GM21528 (cell line): ENCODE measurements around the gene UBE2D3.
A peak's percentile ranks its signal among the peaks of the same experiment; 100 is the strongest.
"Not testable (repeated sequence)": the region's sequence is repeated elsewhere in the genome, so short reads cannot be mapped to it uniquely, and the experiment has no call there.

Experiments
- ATAC-seq: cut with Tn5 transposase; IDR thresholded peaks from one replicate; pipeline ENCODE4 v1.9.1; 2021; ENCODE audit warnings: mild to moderate bottlenecking, moderate library complexity; ENCODE audit not compliant: unreplicated experiment, low FRiP score

Gene UBE2D3

GRCh38 chr4:102832105-102832504 lies 4.8 kb upstream of the UBE2D3 start:
- no peak for ATAC-seq

DNA sequence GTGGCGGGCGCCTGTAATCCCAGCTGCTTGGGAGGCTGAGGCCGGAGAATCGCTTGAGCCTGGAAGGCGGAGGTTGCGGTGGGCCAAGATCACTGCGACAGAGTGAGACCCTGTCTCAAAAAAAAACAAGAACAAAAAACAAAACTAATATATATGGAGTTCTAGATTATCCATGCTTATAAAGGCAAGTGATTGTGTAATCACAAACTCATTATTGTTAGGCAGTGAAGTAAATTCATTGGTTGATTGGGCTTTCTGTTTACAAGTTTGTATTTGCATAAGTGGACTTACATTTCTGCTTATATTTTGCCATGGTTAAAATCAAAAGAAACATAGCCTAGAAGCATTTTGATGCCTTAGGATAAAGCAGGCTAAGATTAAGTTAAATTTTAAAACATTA lies 2.5 kb upstream of the UBE2D3 start:
- no peak for ATAC-seq

DNA sequence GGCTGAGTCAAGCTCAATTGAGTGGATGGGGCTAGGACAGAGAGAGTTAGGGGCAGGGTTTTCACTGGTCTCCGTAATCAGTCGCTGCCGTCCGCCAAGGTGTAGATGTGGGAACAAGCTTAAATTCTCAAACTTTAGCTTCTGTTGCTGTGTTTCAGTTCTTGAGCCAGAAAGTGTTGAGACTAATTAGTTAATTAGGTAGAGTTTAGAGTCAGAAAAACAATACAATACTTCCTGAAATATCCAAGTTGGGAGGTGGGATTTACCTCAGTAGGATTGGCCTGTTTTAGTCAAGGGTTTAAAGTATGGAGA lies 1.1 kb upstream of the UBE2D3 start:
- no peak for ATAC-seq

- ATAC-seq = peak; percentile 86
These were observed 534 bp upstream of the UBE2D3 start for GRCh38 chr4:102827674-102828496.

DNA sequence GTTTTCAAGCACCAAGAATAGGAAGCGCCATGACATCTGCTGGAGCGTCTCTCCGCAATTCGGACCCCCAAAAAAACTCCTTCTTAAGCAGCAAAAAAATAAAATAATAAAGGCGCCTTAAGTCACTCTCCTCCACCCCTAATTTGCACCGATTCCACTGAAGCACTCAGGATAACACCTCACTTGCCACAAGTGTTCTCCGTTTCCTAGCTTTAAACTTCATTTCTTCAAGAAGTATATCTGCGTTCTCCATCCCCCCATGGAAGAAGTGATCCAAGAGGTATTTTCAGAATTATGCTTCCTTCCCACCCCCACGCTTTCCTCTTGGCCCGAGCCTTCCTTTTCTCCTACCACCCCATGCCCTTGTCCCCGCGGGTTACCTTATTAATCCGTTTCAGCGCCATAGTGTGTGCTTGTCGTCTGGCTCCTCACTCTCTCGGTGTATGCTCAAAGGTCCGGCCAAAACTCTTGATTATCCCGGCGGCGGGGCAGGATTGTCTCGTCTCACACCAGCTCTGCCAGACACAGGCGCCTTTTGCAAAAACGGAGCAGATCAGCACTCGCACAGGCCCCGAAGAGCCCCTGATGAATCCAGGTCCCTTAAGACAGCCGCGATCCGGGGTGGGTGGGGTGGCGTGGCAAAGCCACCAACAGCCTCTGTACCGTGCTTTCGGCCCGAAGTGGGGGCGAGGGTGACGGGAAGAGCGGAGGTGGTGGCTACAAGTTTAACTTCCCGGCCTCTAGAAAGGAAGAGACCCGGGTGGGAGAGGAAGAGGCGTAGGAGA lies 1.1 kb downstream of the UBE2D3 start:
- ATAC-seq = no peak

DNA sequence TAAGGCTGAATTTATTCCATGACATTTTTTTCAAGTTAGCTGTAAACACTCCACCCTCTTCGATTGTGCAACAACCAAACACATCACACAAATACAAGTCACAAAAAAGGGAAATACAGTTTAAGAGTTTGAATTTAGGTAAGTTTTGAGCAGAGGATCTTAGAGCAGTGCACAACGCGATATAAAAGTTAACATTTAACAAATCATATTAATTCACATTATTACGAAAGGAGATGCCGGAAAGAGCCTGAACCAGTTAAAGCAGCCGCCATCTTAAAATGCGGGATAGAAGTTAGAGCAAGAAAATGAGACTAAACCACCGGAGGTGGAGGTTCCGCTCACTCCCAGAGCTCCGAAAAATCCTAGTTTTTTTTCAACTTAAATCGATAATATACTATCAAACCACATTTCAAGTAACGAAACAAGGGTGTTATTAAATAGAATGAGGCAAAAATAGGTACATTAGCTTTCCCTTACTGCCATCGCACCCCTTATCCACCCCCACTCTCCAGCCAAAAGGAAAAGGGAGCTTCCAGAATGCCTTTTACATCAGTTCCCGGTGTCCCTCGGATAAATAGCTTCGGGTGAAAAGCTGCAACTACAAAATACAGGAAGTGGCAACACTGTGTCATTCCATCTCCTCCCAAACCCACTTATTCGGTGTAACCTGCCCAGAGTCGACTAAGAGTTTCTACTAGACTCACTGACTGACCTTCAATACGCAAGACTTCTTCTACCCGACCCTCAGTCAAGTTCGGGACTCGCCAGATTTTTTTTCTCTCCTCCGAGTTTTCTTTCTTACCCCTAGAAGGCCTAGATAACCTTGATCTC lies 1.9 kb downstream of the UBE2D3 start:
- ATAC-seq = no peak

GRCh38 chr4:102824398-102824797 lies 3.0 kb downstream of the UBE2D3 start:
- ATAC-seq = no peak

DNA sequence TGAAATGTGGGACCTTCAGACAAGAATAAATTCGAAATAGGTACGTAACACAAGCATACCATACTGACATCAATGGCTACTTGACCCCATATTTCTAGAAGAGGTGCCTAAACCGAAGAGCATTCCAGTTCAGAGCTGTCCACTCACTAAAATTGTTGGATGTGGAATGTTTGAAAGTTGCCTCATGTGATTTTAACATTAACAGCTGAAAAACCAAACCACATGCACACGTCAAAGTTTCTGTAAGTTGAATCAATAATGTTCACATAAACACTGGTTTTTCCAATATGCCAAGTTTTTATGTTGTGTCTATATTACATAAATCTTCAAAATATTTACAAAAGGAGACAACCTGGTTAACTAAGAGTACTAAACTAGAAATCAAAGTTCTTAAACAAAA lies 3.5 kb downstream of the UBE2D3 start:
- no peak for ATAC-seq

DNA sequence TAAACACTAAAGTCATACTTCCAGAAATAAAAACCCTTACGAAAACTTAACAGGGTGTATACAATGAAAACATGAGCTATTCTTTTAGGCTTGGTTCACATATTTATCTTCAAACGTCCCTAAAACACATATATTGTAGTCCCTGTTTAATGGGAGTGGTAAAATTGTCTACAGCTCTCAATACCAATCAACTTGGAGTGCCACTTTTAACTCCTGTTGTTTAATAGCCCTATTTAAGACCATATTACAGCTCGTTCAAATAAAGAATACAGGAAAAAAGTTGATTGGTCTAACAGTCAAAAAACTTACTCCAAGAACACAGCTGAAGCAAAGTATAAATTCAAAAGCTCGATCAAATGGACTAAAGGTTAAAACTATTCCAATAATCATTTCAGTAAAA lies 3.9 kb downstream of the UBE2D3 start:
- ATAC-seq = no peak

DNA sequence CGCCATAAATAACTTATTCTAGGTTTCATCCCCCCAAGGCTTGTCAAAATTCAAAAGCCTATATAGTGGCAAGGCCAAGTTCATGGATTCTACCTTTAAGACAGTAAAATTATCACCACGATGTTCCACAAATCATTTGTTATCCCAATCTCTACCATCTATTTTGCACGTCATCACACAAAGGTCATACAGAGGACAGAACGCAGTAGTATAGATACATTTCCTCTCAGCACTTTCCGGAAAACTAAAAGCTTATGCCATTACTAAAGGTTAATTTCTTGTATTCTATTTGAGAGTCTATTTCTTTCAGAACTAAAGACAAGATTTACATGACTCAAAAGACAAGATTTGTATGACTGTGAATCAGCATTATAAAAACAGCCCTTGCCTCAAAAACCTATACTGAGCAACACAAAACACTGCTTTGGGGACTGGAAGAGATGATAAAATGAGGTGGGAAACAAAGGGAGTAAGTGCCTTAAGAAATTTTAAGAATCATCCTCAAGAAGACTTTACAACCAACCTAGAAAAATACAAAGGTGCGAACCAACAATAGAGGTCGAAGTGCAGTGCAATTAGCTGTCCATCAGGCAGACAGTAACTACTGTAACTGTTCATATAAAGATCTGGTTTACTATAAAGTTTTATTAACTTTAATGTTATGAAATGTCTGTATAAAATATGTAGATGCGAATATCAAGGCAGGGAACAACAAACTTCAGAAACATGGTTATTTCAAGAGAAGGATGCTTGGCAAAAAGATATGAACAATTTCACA lies 7.6 kb downstream of the UBE2D3 start:
- ATAC-seq = no peak

DNA sequence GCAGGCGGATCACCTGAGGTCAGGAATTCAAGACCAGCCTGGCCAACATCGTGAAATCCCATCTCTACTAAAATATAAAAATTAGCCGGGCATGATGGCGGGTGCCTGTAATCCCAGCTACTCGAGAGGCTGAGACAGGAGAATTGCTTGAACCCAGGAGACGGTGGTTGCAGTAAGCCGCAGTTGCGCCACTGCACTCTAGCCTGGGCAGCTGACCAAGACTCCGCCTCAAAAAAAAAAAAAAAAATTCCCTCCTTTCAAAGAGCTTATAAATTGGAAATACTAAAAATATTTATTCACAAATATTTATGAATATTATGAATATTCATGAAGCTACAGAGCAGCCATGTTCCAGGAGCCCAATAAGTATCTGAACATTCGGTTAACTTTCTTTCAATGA lies 8.3 kb downstream of the UBE2D3 start:
- not testable (repeated sequence) for ATAC-seq

DNA sequence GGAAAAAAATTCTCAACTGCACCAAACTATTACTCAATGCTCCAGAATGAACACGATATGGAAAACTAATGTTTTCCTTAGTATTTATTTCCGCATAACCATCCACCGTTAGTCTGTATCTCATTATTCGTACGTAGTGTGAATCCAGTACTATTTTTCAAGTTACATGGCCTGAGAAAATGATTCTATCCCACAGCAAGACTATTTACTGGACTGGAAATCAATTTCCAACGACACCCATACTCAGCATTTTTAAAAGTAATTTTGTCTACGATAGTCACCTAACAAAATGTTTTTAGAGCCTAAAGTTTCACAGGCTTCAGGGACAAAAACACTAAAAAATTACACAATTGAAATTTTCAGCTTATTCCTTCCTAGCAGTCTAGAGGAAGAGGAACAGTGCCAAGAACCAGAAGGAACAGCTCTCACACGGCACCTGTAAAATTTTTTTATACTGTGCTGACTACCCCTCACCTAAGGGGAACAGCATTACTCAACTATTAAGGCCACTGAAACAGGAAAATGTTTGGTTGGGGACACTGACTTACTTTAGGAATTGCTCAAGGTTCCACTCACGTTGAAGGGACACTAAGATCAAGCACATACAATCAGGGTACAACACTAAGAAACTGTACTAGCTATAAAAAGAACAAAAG lies 9.6 kb downstream of the UBE2D3 start:
- no peak for ATAC-seq

DNA sequence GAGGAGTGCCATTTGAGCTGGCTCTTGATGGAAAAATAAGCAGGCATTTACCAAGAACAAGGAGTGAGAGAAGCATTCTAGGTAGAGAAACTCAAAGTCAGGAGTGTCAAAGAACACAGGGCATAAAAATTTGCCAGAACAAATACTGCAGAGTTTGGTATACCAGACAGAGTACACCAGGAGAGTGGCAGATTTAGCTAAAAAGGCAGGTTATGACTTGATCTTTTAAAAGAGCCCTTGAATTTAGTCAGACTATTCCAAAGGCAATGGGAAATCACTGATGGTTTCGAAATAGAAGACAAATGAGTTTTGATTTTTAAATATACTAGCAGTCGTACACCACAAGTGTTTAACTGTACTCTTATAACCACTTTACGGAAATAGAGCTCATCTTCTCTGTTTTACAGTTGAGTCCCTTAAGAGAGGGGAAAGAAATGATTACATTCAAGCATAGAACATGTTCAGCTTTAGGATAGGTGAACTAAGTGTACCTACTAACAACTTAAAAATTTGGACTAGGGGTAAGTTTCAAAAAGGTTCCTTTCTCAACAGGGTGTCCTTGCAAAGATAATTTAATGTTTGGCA lies 10.2 kb downstream of the UBE2D3 start:
- no peak for ATAC-seq

DNA sequence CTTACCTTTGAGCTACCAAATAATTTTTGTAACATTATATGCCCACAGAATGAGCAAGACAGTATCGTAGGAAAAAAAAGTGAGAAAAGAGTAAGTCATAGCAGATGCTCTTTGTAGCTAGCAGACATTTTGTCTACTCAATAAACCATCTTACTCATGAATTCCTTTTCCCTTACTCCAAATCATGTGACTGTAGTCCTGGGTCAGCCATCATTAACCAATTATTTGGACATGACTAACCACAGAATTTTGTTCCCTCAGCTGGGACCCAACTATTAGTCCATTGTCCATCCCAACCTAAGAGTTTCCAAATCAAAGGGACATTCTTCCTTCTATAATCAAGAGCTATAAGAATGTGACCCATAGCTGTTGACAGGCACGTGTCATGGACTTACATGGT lies 11.4 kb downstream of the UBE2D3 start:
- no peak for ATAC-seq

GRCh38 chr4:102809691-102810090 lies 17.7 kb downstream of the UBE2D3 start:
- no peak for ATAC-seq

DNA sequence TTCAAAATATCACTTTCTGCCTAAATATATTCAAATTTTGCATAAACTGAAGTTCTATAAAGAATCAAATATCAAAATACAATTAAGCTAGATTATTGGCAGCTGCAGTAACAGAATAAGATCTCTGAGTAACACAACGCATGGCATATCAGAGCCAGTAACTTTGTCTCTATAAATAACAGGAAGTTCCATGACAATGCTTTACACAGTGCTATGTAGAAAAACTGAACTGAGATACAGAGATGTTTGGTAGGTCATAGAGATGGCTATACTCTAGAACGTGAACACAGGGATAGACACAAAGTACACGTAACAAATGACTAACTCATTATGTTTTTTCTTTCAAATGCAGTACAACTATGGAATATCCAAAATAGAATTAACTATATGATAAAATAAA lies 18.2 kb downstream of the UBE2D3 start:
- ATAC-seq = no peak

GRCh38 chr4:102808009-102808408 lies 19.3 kb downstream of the UBE2D3 start:
- ATAC-seq = no peak

- ATAC-seq = no peak
These were observed 20.0 kb downstream of the UBE2D3 start for GRCh38 chr4:102807345-102807744.

DNA sequence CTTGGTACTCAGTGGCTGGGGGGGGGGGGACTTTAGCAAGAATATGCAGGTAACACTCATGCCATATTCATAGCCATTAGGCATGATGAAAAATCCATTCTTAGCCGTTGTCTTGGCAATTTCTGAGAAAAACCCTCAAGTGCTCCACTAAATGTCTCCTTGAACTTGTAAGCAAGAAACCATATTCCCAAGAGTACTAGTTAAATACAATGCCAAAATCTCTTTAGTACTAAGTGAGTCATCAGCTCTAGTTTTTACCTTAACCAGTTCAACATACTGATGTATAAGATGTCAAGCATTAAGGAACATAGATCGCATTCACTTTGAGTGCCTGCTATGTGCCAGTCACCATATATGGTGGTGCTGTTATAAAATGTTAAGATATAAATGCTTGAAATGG lies 27.5 kb downstream of the UBE2D3 start:
- ATAC-seq = no peak

DNA sequence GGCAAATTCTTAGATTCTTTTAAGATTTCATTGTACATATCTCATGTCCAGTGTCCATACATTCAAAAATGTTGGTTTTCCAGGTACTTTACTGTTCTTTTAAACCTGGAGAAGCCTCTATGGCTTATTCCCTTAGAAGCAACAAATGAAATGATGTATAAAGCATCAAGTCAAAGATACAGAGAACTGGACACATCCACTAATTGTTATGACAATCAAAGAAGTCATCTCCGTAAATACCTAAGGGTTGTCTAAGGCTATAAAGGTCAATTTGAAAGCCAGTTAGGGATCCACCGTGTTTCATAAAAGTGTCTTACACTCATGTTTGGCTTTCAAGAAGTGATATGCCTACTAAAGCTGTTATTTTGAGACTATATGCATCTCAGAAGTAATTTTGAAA lies 32.4 kb downstream of the UBE2D3 start:
- no peak for ATAC-seq
